Measurements from ENCODE around the gene UBE2N.

UBE2N gene, protein sequence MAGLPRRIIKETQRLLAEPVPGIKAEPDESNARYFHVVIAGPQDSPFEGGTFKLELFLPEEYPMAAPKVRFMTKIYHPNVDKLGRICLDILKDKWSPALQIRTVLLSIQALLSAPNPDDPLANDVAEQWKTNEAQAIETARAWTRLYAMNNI

DNA sequence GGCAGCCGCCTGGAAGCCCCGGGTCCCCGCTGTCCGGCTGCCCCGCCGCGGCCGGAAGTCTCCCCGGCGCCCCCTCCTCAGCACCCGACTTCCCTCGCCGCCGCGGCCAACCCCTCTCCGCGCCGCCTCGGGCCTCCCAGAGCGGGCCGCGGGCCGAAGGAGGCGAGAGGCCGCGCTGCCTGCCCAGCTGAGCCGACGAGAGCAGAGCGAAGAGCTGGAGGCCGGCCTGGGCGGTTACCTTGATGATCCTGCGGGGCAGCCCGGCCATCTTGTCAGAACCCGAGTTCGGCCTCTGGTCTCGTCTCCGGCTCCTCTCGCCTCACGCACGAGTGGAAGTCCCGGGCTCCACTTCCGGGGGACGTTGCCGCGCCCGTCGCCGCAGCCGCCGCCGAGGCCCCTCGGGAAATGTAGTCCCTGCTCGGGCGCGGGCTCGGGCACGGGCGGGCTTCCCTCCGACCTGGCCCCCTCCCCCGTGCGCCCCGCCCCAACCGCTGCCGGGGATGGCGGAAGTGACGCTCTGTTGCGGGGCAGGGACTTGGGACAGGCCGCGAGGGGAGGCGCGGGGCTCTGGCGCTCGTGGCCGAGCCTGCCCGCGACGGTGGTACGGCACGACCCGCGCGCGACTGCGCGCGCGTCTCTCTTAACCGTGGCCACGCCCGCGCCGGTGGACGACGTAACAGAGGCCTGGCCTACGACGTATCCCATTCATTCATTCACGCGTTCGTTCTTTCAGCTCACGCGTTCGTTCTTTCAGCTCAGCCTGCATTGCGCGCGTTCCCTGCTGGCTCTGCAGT lies at the start of gene UBE2N:
UBE2N (minus strand) TSS at position 331 of the 794 bp plus-strand sequence; CDS start at position 268, 63 bp downstream.
- TF ChIP-seq, protein P1, sequence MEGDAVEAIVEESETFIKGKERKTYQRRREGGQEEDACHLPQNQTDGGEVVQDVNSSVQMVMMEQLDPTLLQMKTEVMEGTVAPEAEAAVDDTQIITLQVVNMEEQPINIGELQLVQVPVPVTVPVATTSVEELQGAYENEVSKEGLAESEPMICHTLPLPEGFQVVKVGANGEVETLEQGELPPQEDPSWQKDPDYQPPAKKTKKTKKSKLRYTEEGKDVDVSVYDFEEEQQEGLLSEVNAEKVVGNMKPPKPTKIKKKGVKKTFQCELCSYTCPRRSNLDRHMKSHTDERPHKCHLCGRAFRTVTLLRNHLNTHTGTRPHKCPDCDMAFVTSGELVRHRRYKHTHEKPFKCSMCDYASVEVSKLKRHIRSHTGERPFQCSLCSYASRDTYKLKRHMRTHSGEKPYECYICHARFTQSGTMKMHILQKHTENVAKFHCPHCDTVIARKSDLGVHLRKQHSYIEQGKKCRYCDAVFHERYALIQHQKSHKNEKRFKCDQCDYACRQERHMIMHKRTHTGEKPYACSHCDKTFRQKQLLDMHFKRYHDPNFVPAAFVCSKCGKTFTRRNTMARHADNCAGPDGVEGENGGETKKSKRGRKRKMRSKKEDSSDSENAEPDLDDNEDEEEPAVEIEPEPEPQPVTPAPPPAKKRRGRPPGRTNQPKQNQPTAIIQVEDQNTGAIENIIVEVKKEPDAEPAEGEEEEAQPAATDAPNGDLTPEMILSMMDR (IDR thresholded peaks at IDR 0.05), result no peak

DNA sequence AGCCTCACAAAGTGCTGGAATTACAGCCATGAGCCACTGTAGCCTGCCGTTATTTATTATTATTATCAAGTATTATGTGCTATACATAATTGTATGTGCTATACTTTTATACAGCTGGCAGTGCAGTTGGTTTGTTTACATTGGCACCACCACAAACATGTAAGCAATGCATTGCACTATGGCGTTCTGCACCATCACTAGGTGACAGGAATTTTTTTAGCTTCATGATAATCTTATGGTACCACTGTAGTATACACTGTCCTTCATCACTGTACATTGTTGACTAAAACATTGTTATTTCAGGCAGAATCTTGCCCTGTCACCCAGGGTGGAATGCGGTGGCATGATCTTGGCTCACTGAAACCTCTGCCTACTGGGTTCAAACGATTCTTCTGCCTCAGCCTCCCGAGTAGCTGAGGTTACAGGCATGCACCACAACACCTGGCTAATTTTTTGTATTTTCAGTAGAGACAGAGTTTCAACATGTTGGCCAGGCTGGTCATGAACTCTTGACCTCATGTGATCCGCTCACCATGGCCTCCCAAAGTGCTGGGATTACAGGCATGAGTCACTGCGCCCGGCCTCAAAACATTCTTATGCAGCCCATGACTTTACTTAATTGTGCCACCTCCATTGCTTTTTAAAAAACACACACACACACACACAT lies 42.7 kb upstream of the UBE2N start:
- TF ChIP-seq, protein P1 (IDR thresholded peaks at IDR 0.05), result no peak

DNA sequence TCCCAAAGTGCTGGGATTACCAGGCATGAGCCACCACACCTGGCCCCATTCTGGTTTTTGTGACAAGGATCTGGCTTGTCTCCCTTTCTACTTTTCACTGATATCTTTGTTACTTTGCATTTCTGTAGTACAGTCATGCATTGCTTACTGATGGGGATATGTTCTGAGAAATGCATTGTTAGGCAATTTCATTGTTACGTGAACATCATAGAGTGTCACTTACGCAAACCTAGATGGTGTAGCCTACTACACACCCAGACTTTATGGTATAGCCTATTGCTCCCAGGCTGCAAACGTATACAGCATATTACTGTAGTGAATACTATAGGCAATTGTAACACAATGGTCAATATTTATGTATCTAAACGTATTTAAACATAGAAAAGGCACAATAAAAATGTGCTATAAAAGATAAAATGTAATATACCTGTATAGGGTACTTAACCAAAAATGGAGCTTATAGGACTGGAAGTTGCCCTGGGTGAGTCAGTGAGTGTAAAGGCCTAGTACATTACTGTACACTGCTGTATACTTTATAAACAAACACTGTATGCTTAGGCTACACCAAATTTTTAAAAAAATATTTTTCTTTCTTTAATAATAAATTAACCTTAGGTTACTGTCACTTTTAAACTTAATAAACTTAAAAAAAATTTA lies 41.5 kb upstream of the UBE2N start:
- TF ChIP-seq, protein P1 (IDR thresholded peaks at IDR 0.05), result no peak

DNA sequence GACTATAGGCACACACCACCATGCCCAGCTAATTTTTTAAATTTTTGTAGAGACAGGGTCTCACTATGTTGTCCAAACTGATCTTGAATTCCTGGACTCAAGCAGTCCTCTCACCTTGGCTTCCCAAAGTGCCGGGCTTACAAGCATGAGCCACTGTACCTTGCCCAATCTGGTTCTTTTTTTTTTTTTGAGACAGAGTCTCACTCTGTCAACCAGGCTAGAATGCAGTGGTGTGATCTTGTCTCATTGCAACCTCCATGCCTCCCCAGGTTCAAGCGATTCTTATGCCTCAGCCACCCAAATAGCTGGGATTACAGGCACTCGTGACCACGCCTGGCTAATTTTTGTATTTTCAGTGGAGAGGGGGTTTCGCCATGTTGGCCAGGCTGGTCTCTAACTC lies 41.0 kb upstream of the UBE2N start:
- TF ChIP-seq, protein P1 (IDR thresholded peaks at IDR 0.05), result no peak

DNA sequence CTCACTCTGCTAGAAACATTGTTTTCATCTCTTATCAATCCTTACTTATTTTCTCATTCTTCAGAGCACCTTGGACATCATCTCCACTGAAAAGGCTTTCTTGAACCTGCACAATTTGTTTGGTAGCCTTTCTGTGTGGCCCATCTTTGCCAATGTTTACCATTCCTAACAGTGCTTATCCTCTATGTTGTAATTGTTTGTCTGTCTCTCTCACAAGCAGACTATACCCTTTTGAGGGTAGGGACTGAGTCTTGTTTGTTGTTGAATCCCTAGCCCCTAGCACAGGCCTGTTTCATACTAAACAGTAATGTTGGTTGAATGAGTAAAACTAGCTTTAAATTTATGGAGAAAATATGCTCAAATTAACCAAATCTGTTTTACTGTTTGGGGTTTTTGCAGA lies 34.8 kb upstream of the UBE2N start:
- TF ChIP-seq, protein P1 (IDR thresholded peaks at IDR 0.05), result no peak

DNA sequence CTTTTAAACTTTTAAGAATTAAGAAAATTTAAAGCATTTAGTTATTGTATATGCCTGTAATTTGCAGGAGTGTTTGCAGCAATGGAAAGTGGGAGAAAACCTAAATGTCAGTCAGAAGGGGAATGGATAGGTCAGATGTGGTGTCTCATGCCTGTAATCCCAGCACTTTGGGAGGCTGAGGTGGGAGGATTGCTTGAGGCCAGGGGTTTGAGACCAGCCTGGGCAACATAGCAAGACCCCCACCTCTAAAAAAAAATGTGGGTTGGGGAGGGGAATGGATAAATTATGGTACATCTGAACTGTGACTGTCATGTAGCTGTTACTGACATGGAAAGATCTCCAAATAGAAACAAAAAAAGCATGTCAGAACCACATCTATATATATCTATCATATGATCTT lies 27.6 kb upstream of the UBE2N start:
- TF ChIP-seq, protein P1 (IDR thresholded peaks at IDR 0.05), result no peak

DNA sequence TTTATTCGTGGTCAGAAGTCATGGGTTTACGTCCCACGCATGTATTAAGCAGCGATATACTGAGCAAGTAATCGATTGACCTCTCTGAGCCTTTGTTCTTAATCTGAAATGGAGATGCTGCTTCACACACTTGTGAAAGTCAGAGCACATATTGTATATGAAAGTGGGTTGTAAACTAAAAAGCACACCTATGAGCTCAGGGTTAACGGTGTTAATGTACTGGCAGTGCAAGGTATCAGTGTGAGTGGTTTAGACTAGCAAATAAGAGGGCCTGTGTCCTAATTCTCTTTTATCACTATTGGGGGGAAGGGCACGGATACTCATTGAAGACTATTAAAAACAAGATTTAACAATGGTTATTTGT lies 26.2 kb upstream of the UBE2N start:
- TF ChIP-seq, protein P1 (IDR thresholded peaks at IDR 0.05), result no peak

Data from LNCAP (cell line).